OCI-LY1 (cell line): ENCODE results near the gene DCAF12.

Source experiments
- H2AFZ ChIP-seq: fragments of 200-600 bp; sonication (generic), shearing (Covaris generic); 2 replicates; pipeline ENCODE4 v1.6.0; 2014; ENCODE audit warnings: antibody characterized with exemption, mild to moderate bottlenecking, low read length
- H3F3A ChIP-seq: fragments of 200-600 bp; sonication (generic), shearing (Covaris generic); 2 replicates; pipeline ENCODE4 v1.6.0; 2014; ENCODE audit warnings: mild to moderate bottlenecking, antibody characterized with exemption, low read length, moderate library complexity; ENCODE audit not compliant: insufficient read depth
- H3K27ac ChIP-seq: fragments of 200-600 bp; sonication (generic); 2 replicates; pipeline ENCODE4 v1.5.1; 2014; ENCODE audit warnings: low read length, mixed run types, mild to moderate bottlenecking, low read depth; ENCODE audit not compliant: poor library complexity, severe bottlenecking
- H3K27me3 ChIP-seq: fragments of 200-600 bp; sonication (generic); 2 replicates; pipeline ENCODE4 v1.6.0; 2014; ENCODE audit warnings: antibody characterized with exemption, mild to moderate bottlenecking, low read length, moderate library complexity; ENCODE audit not compliant: insufficient read depth
- H3K36me3 ChIP-seq: fragments of 200-600 bp; sonication (generic); 2 replicates; pipeline ENCODE4 v1.6.1; 2014; ENCODE audit warnings: mild to moderate bottlenecking, antibody characterized with exemption, low read length, moderate library complexity, mixed read lengths; ENCODE audit not compliant: insufficient read depth
- H3K4me1 ChIP-seq: fragments of 200-600 bp; sonication (generic); 2 replicates; pipeline ENCODE4 v1.5.1; 2014; ENCODE audit warnings: mild to moderate bottlenecking, low read length, moderate library complexity; ENCODE audit not compliant: insufficient read depth, severe bottlenecking
- H3K4me2 ChIP-seq: fragments of 200-600 bp; sonication (generic), shearing (Covaris generic); 2 replicates; pipeline ENCODE4 v1.6.1; 2014; ENCODE audit warnings: low read length
- H3K4me3 ChIP-seq: fragments of 200-600 bp; sonication (generic); 2 replicates; pipeline ENCODE4 v1.5.1; 2014; ENCODE audit warnings: low read length, low read depth, mild to moderate bottlenecking, mixed read lengths; ENCODE audit not compliant: poor library complexity, severe bottlenecking
- H3K79me2 ChIP-seq: fragments of 200-600 bp; shearing (Covaris generic); 2 replicates; pipeline ENCODE4 v1.6.1; 2016; ENCODE audit warnings: mixed run types, low read length, mixed read lengths; ENCODE audit not compliant: insufficient read depth
- H3K9ac ChIP-seq: fragments of 200-600 bp; sonication (generic), shearing (Covaris generic); 2 replicates; pipeline ENCODE4 v1.6.1; 2014; ENCODE audit warnings: mild to moderate bottlenecking, low read length, mixed read lengths
- H3K9me2 ChIP-seq: fragments of 200-600 bp; sonication (generic), shearing (Covaris generic); 2 replicates; pipeline ENCODE4 v1.6.1; 2014; ENCODE audit warnings: low read depth, mild to moderate bottlenecking, low read length, mixed read lengths
- H3K9me3 ChIP-seq: fragments of 200-600 bp; shearing (Covaris generic); 2 replicates; pipeline ENCODE4 v1.6.1; 2014; ENCODE audit warnings: low read length, mixed read lengths
- H4K20me1 ChIP-seq: fragments of 200-600 bp; sonication (generic), shearing (Covaris generic); 2 replicates; pipeline ENCODE4 v1.6.0; 2016; ENCODE audit warnings: mild to moderate bottlenecking, low read length; ENCODE audit not compliant: insufficient read depth
- EZH2 ChIP-seq: fragments of 200-600 bp; sonication (generic), shearing (Covaris generic); IDR thresholded peaks from 2 replicates; pipeline ENCODE4 v1.8.0; 2017; ENCODE audit warnings: borderline replicate concordance, mixed run types, mild to moderate bottlenecking, antibody characterized with exemption, low read length, moderate library complexity, mixed read lengths
- TF ChIP-seq, protein P1 (sequence below): fragments of 200-600 bp; sonication (generic), shearing (Covaris generic); IDR thresholded peaks from 2 replicates; pipeline ENCODE4 v1.5.1; 2017; ENCODE audit warnings: mild to moderate bottlenecking, antibody characterized with exemption, low read length, moderate library complexity, mixed read lengths

DCAF12 gene

DNA sequence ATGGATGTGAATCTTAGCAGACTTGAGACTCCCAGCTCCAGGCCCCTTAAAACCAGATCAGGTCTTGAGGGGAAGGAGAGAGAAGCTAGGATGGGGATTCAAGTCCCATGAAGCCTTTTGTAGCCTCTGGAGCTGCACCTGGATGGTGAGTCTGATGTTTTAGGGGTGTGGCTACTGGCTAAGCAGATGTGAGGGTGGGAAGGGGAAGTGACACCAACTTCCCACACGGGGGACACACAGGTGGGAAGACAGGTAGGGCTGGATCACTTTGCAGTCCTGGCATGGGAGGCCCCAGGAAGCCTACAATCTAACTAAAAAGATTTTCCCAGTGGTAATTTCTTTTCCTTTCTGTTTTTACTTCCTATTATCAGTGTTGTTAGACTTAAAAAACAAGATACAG is 39.1 kb downstream of the DCAF12 start:
- Histone ChIP-seq H3K4me3 (no peak overlapping the region), H3K9ac (no peak overlapping the region), H4K20me1 (no peaks in the 10 kb centered on the region), H3K36me3 (peaks cover 73% of the 10 kb centered on the region), H3K4me2 (no peak overlapping the region), H3K4me1 (peaks cover 11% of the 10 kb centered on the region), H2AFZ (no peak overlapping the region), H3K9me2 (no peaks in the 10 kb centered on the region), H3K27me3 (no peaks in the 10 kb centered on the region), H3K27ac (peak overlapping the region; percentile 26), H3K79me2 (no peaks in the 10 kb centered on the region), H3K9me3 (no peaks in the 10 kb centered on the region), H3F3A (no peaks in the 10 kb centered on the region)
- TF ChIP-seq, protein P1, sequence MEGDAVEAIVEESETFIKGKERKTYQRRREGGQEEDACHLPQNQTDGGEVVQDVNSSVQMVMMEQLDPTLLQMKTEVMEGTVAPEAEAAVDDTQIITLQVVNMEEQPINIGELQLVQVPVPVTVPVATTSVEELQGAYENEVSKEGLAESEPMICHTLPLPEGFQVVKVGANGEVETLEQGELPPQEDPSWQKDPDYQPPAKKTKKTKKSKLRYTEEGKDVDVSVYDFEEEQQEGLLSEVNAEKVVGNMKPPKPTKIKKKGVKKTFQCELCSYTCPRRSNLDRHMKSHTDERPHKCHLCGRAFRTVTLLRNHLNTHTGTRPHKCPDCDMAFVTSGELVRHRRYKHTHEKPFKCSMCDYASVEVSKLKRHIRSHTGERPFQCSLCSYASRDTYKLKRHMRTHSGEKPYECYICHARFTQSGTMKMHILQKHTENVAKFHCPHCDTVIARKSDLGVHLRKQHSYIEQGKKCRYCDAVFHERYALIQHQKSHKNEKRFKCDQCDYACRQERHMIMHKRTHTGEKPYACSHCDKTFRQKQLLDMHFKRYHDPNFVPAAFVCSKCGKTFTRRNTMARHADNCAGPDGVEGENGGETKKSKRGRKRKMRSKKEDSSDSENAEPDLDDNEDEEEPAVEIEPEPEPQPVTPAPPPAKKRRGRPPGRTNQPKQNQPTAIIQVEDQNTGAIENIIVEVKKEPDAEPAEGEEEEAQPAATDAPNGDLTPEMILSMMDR = no peak
- no peak for TF ChIP-seq EZH2

DNA sequence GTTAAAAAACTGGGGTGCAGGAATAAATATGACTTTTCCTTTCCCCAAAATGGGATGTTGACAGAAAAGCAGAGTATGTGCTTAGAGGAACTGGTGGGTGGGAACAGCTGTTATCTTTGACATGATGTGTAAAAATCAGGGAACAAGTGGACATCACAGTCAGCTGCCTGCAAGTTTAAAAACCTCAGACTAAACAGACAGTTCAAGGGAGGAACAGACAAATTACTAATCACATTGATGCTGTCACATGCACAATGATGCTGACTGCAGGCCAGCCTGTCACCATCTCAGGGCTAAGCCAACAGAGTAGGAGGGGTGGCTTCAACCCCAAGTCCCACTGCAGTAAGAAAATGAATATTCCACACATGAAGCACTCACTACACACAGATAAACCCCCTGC is 39.6 kb downstream of the DCAF12 start:
- Histone ChIP-seq H3K4me1 (peaks cover 16% of the 10 kb centered on the region), H3K27me3 (no peaks in the 10 kb centered on the region), H2AFZ (no peak overlapping the region), H3K9ac (no peak overlapping the region), H3K79me2 (no peaks in the 10 kb centered on the region), H3K36me3 (peaks cover 68% of the 10 kb centered on the region), H4K20me1 (no peaks in the 10 kb centered on the region), H3F3A (no peaks in the 10 kb centered on the region), H3K9me3 (no peaks in the 10 kb centered on the region), H3K9me2 (no peaks in the 10 kb centered on the region), H3K4me3 (no peak overlapping the region), H3K4me2 (no peak overlapping the region), H3K27ac (peak overlapping the region; percentile 26)
- TF ChIP-seq, protein P1 = no peak
- TF ChIP-seq EZH2 = no peak

DNA sequence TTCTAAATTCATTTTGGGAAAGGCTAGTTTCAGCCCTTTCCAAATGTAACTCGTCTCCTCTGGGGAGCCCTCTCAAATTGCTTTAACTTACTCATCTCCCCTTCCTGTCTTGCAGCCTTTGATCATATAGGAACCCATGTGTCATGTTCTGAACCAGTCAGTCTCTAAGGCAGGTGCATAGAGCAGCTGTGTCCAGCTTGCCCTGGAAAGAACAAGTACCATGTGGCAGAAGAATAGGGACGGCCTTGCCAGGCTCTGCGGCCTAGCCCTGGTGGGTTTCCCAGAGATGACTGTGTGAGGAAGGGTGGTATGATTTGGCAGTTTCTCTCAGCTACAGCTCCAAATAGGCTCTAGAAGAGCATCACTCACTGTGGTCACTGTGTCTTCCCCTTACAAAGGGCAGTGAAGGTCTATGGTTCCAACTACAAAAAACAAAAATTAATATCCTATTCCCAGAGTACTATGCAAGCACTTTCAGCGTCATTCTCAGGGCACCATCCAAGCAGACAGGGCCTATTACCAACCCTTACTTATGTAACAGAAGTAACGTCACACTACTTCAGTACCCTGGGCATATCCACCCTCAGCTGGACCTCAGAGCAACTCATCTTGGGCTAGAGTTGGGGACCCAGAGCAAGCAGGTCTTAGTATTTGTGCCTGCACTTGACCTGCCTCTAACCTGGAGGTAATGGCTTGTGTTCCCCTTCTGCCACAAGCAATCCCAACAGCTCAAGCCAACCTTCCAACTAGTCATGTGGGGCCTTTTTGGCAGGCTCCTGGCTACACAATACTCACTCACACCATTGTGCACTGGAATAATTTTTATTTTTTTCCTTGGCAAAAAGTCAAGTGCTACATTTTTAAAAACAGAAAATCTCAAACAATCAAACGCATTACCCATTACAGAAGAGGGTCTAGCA is 40.7 kb downstream of the DCAF12 start:
- no peaks in the 10 kb centered on the region for H3K9me3 ChIP-seq
- H3K9ac ChIP-seq = no peak overlapping the region
- no peak overlapping the region for H3K4me3 ChIP-seq
- H3K4me2 ChIP-seq = no peak overlapping the region
- H3K4me1 ChIP-seq = peaks cover 18% of the 10 kb centered on the region
- H3K36me3 ChIP-seq = peaks cover 58% of the 10 kb centered on the region
- H3K27me3 ChIP-seq = no peaks in the 10 kb centered on the region
- no peaks in the 10 kb centered on the region for H4K20me1 ChIP-seq
- H3K27ac ChIP-seq = peak overlapping the region; percentile 47
- no peak for TF ChIP-seq EZH2
- TF ChIP-seq, protein P1 = no peak
- no peaks in the 10 kb centered on the region for H3K9me2 ChIP-seq
- no peak overlapping the region for H2AFZ ChIP-seq
- no peaks in the 10 kb centered on the region for H3F3A ChIP-seq
- H3K79me2 ChIP-seq = no peaks in the 10 kb centered on the region
